ENCODE data around the gene B4GALNT3. TPM values are rescaled to one million over a fixed set of nuclear protein-coding genes. Genes with fewer than 3 reads are reported as not detected.

Gene B4GALNT3
- polyA plus RNA-seq, 1 donor, result 18.3 TPM

DNA sequence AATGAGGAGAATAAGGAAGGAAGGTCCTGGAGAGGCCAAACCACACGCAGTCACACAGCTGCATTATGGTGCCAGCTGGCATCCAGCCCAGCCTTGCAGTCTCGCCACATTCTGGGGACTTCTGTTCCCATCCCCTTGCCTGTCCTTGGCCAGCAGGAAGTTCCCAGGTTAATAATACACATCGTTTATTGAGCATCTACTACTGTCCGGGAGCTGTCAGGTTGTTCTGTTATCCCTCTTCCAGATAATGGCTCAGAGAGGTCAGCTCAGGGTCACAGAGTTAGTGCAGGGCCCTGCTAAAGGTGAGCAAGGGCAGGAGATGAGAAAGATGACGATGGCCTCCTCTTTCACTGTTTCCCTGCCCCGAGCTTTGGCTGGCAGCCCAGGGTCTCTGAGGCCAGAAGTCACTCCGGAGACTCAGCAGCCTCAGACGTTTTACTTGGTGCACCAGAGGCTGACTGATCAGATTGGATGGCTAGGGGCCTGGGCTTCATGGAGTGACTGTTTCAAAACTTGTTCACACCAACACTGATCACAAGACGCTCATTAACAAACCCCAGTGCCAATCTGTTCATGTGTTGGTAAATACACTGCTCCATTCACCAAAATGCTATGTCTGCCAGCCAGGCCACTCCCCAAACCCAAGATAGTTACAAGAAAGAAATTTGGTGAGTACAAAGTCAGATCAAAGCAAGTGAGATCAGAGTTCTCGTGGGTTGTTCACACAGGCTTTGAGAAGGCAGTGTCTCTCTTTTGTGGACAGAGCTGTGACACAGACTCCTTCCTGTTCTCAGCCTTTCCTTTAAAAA, 79.2 kb downstream of the B4GALNT3 start:
- DNase-seq, result no peak

DNA sequence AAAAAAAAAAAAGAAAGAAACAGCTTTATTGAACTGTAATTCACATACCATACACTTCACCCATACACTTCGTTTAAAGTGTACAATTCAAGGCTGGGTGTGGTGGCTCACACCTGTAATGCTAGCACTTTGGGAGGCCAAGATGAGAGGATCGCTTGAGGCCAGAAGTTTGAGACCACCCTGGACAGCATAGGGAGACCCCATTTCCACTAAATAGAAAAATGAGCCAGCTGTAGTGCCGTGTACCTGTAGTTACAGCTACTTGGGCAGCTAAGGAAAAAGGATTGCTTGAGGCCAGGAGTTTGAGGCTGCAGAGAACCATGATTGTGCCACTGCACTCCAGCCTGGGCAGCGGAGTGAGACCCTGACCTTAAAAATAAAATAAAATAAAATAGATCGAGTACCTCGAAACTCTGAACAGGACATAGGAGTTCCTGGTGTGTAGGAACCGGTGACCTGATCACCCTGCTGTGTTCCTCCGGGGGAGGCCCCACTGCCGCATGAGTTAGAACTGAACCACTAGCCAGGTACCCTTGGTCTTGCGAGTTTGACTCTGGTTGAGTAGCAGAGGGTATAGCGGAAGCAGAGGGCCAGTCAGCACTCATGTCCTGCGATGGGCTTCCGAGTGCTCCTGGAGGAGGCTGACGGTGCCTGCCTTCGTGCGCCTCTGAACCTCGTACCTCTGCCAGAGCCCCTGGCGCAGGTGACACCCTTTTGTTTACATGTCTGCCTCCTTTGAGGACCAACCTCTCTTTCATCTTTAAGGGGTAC, 80.0 kb downstream of the B4GALNT3 start:
- DNase-seq, result no peak

DNA sequence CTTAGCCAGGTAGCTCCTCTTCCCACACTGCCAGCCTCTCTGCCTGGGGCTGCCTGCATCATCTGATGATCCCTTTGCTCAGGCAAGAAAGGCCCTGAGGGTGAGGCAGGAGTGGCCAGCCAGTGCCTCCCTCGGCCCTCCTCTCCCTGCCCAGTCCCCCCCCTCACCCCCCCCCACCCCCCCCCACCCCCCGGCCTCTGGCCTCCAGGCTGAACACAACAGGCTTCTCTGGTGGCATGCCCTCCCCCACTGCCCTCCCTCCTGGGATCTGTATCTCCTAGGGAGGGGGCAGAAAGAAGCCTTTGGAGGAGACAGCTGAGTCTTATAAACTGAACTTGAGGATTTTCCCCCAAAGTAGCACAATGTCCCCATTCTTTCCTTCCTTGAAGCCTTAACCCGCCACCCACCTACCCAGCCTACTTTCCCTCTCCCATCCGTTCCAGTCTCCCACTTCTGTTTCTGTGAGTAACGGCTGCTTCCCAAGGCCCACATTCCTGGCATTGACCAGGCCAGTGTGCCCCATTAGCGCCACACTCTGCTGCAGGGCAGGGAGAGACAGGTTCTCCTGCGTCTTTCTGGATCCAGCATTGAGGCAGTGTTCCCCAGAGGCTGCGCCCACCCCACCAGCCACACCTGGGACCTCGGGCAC, 82.1 kb downstream of the B4GALNT3 start:
- peak; percentile 41 for DNase-seq

DNA sequence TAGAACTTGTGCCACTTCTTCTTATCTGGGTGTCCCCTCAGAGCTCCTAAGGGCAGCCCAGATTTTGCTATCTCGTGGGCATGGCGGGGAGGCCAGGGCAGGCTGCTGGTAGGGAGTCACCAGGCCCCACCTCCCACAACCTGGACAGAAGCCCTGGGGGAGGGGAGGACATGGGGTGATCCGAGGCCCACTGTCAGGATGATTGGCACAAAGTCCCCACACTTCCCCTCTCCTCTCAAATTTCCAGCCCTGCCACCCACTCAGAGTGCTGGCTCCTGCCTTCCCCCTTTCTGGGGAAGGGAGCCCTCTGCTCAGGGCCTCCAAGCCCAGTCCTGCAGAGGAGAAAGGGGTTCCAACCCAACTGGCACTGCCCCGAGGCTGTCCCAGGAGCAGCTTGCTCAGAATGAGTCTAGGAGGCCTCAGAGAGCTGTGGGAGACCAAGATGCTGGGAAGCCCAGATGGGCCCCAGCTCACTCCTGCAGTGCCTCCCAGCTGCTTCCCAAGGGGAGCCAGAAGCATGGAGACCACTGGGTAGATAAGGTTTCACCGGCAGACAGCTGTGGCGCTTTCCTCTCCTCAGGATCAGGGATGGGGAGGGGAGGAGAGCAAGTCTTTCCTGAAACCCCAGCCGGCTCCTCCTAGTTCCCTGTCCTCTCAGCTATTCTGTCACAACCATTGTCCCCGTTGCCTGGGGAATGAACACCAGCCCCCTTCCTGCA, 82.8 kb downstream of the B4GALNT3 start:
- DNase-seq, result peak; percentile 71

DNA sequence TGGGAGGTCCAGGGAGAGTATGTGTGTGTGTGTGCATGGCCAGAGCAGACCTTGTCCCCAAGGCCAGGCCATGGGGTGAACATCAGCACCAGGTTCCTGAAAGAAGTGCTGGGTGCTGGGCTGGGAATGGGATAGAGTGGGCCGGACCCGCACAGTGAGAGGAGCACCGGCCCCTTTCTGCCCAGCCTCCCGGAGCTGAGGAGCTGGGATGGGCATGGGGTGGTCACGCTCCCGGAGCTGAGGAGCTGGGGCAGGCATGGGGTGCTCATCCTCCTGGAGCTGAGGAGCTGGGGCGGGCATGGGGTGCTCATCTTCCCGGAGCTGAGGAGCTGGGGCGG, 83.3 kb downstream of the B4GALNT3 start:
- no peak for DNase-seq

DNA sequence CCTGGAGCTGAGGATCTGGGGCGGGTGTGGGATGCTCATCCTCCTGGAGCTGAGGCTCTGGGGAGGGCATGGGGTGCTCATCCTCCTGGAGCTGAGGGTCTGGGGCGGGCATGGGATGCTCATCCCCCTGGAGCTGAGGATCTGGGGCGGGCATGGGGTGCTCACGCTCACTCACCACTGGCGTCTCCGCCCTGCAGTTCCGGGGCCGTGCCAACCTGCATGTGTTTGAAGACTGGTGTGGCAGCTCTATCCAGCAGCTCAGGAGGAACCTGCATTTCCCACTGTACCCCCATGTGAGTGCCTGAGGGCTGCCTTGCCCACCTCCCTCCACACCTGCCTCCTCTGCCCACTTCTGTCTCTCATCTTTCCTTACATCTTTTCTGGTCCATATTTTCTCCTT, 84.4 kb downstream of the B4GALNT3 start:
- DNase-seq, result no peak

DNA sequence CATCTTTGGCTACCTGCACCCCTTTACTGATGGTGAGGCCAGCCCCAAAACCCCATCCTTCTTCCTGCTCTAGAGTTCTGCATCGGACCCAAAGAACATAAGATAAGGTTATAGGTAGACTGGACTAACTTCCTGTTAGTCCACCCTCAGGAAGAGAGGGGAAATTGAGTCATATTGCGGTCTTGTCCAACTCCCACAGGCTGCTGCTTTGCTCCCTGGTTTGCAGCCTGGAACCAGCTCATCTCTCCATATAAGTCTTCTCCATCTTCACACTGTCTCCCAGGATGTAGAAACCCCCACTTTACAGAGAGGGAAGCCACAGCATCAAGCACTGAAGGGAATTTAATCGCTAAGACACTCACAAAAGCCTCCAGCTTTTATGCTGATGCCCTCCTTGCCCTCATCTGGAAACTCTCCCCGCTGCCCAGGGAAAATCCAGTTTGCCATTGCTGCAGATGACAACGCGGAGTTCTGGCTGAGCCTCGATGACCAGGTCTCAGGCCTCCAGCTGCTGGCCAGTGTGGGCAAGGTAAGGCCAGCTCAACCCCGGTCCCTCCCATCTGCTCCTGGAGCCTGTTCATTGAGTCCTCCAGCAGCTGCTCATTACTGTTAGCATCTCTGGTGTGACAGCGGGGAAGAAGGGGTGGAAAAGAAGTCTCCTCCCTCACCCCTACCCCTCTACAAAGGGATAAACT, 85.3 kb downstream of the B4GALNT3 start:
- no peak for DNase-seq

DNA sequence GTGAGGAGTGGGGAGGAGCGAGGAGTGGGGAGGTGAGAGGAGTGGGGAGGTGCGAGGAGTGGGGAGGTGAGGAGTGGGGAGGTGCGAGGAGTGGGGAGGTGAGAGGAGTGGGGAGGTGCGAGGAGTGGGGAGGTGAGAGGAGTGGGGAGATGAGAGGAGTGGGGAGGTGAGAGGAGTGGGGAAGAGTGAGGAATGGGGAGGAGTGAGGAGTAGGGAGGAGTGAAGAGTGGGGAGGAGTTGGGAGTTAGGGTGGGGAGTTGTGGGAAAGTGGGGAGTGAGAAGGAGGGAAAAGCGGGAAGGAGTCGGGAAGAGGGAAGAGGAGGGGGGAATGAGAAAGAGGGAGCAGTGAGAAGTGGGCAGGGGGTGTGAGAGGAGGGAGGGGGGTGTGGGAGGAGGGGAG, 86.1 kb downstream of the B4GALNT3 start:
- no peak for DNase-seq

DNA sequence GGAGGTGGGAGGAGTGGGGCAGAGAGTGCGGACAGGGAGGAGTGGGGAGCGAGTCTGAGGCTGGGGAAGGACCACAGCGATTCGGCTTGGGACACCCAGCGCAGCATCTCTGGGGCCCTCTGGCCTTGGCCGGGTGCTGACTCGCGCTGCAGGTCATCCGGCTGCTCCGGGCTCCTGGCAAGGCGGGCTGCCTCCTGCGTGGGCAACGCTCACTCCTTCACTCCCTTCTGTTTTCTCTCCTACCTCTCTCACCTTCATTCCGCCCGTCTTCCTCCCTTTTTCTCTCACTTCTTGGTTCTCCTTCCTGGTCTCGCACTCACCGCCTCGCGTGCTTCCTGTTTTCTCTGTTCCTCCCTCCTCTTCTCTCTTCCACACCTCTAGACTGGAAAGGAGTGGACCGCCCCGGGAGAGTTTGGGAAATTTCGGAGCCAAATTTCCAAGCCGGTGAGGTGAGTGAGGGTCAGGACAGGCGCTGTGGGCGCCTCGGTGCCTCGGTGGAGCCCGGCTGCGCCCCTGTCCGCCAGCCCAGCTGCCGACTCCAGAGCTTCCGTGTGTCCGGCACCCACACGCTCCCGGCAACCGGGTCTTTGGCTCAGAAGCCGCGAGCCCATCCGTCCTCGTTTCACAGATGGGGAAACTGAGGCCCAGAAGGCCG, 86.7 kb downstream of the B4GALNT3 start:
- DNase-seq, result no peak

DNA sequence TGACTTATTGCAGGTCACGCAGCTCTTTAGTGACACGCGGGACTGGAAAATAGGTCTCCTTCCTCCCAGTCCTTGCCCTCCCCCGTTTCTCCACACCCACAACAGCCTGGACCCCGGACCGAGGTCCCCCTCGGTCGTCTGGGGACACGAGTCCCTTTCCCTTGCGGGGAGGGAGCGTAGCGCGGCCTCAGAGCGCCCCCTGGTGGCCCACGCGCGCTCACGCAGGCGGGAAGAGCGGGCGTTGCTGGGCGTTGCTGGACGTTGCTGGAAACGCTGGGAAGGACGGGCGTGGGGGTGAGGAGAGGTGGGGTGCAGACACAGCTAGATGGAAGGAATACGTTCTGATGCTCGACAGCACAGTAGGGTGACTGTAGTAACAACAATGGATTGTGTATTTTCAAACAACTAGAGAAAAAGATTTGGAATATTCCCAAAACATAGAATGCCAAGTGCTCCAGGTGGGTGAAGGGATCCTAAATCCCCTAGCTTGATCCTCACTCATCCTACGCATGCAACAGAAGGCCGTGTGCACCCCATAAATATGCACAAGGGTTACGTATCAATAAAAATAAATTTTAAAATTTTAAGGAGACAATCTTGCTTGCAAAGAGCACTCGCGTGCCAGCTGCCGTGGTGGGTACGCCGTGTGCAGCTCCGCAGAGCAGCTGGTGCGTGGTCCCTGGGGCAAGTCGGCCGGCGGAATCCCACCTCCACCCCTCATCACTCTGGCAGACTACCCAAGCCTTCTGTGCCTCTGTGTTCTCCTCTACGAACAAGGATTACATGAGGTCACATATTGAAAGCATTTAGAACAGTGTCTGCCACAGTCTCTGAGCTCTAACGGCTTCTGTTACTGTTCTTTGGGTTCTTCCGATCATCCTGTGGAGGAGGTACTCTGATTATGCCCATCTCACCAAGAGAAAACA, 87.4 kb downstream of the B4GALNT3 start:
- DNase-seq, result peak; percentile 31

DNA sequence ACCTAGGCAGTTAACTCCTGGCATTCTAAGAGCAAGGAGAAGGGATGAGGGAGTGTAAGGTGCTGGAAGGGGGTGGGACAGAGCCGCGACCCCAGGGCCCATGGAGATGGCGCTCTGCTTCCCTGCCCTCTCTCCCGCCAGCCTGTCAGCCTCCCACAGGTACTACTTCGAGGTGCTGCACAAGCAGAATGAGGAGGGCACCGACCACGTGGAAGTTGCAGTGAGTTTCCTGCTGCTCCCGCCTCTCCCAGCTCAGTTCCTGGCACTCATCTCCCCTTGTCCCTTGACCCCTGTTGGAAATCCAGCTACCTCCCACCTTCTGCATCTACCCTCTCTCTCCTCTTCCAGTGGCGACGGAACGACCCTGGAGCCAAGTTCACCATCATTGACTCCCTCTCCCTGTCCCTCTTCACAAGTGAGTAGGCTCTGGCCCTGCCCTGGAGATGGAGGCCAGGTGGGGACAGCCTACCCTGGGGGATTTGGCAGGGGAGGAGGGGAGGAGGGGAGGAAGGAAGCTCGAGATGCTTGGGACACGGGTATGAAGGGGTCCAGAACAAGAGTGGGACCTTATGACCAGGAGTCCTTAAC, 88.2 kb downstream of the B4GALNT3 start:
- DNase-seq, result no peak

DNA sequence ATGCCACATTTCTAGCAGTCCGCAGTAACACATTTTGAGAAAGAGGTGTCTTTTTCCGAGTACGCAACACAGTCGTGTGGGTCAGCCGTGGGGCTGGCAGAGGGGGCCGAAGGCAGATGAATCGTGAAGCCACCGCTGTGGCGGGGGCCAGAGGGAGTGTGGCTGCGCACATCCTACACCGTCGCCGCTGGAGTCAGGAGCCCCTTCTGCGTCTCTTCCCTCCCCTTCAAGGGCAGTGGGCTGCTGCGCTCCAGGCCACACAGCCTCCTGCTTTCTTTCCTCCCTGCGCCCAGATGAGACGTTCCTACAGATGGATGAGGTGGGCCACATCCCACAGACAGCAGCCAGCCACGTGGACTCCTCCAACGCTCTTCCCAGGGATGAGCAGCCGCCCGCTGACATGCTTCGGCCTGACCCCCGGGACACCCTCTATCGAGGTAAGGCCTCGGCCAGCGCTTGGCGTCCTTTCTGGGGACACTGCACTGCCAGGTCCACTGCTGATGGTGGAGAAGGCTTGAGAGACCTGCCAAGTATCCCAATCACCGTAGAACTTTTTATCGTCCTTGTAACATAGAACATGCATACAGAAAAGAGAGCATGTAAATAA, 89.8 kb downstream of the B4GALNT3 start:
- DNase-seq, result no peak

DNA sequence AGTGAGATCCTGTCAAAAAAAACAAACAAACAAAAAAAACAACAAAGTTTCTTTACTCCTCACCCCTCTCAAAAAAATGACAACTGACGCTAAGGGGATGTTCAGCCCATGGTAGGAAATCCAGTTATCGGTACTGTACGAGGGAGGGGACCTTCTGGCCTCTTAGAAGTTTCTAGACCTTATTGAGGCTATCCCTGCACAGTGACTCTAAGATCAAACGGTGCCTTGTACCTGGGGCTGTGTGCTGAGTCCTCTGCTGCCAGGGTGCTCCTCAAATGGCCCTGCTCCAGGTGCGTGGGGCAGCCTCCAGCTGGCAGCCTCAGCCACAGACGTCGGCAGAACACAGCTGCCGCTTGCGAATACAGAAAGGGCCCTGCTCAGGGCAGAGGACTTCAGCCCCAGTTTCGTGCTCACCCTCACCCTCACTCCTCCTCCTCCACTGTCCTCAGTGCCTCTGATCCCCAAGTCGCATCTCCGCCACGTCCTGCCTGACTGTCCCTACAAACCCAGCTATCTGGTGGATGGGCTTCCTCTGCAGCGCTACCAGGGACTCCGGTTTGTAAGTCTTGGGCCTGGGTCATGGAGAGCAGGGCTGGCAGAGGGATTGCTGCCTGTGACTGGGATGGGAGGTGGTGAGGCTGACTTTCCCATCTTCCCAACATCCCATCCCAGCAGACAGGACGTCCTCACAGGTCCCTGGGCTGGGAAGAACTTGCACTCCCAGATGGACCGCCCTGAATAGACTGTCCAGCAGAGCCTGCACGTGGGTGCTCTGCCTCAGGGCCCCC, 90.9 kb downstream of the B4GALNT3 start:
- DNase-seq, result no peak

DNA sequence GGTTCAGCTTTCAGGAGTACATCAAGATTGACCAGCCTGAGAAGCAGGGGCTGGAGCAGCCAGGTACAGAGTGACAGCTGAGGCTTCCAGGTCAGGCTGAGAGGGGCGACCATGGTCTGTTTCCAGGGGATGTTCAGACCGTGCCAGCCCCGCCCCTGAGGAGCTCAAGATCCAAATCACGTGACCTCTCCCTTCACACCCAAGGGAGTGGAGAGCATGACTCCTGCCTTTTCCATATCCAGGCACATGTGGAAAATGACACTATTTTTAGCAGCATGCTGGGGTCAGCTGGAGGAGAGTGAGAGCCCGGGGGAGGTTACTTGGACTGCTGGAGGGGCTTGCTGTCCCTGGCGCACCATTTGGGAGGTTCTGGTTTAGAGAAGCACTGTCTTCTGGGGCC, 92.7 kb downstream of the B4GALNT3 start:
- DNase-seq, result no peak

DNA sequence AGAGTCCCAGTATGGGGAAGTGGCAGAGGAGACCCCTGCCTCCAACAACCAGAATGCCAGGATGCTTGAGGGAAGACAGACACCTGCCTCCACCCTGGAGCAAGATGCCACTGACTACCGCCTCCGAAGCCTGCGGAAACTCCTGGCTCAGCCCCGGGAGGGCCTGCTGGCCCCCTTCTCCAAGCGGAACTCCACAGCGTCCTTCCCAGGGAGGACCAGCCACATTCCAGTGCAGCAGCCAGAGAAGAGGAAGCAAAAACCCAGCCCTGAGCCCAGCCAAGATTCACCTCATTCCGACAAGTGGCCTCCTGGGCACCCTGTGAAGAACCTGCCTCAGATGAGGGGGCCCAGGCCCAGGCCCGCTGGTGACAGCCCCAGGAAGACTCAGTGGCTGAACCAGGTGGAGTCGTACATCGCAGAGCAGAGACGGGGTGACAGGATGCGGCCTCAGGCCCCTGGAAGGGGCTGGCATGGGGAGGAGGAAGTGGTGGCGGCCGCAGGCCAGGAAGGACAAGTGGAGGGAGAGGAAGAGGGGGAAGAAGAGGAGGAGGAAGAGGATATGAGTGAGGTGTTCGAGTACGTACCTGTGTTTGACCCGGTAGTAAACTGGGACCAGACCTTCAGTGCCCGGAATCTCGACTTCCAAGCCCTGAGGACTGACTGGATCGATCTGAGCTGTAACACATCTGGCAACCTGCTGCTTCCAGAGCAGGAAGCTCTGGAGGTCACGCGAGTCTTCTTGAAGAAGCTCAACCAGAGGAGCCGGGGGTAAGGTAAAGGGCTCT, 93.7 kb downstream of the B4GALNT3 start:
- DNase-seq, result no peak

DNA sequence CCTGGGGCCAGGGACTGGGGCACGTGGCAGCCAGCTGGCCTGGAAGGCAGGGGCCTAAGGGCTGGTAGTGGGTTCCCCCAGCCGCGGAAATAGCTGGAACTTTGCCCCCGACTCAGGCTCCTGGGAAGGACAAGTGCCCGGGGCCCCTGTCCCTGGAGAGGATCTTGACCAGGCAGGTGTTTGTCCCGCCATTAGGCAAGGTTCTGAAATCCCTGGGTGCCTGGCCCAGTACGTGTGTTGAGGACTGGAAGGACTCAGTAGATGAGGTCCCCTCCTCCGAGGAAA, 94.2 kb downstream of the B4GALNT3 start:
- DNase-seq, result no peak

DNA sequence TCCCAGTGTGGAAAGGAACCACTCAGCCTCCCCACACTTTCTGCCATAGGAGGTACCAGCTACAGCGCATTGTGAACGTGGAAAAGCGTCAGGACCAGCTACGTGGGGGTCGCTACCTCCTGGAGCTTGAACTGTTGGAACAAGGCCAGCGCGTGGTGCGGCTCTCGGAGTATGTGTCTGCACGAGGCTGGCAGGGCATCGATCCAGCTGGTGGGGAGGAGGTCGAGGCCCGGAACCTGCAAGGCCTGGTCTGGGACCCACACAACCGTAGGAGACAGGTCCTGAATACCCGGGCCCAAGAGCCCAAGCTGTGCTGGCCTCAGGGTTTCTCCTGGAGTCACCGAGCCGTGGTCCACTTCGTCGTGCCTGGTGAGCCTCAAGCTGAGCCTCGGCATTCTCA, 96.8 kb downstream of the B4GALNT3 start:
- DNase-seq, result no peak

DNA sequence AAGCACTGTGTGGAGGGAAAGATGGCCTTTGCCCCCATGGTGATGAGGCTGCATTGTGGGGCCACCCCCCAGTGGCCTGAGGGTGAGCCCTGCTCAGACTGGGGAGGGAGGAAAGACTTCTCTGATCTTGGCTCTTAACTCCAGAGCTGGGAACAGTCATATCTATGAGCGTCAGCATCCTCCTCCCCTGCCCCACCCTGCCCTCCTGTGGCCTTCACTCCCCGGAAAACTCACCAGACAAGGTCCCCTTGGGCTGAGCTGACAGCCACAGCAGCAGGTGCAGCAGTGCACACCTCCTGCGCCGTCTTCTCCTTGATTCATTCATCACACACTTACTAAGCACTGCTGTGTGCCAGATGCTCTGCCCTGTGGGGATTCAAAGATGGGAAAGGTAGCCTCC, 98.8 kb downstream of the B4GALNT3 start:
- DNase-seq, result no peak
